Measurements from ENCODE around the gene ZNF507.

- TF ChIP-seq CTCF (optimal IDR thresholded peaks at IDR 0.05 in 1 of 3, IDR thresholded peaks at IDR 0.05 in 1 of 3, conservative IDR thresholded peaks at IDR 0.05 in 1 of 3; ENCODE audit: extremely low read depth in 1 of 3, insufficient read depth in 2 of 3, low read length in 3 of 3) (no peak), EZH2 (IDR thresholded peaks at IDR 0.05; ENCODE audit: low read length) (no peak)
Measured at GRCh38 chr19:32357720-32358119, 12.3 kb downstream of the ZNF507 start.

All from keratinocyte (primary cell).